Thyroid gland (tissue), 4 donors: ENCODE measurements around the gene NKAIN4.

ENCODE experiments used
- POLR2A ChIP-seq, 2 donors: fragments of 450-650 bp; IDR thresholded peaks; one replicate each; pipeline ENCODE4 v1.6.1; 2017; ENCODE audit warnings: antibody characterized with exemption in 2 of 2, mild to moderate bottlenecking in 2 of 2, moderate library complexity in 1 of 2
- TF ChIP-seq, protein P1 (sequence below), 6 experiments: fragments of 200-600 bp in 3 of 6; fragments of 450-650 bp in 3 of 6; sonication (generic) in 3 of 6; IDR thresholded peaks; one replicate each; pipeline ENCODE4 v1.5.1; 2016 to 2019; ENCODE audit warnings: antibody characterized with exemption in 6 of 6, mild to moderate bottlenecking in 2 of 6, inconsistent platforms in 1 of 6, moderate library complexity in 1 of 6

DNA sequence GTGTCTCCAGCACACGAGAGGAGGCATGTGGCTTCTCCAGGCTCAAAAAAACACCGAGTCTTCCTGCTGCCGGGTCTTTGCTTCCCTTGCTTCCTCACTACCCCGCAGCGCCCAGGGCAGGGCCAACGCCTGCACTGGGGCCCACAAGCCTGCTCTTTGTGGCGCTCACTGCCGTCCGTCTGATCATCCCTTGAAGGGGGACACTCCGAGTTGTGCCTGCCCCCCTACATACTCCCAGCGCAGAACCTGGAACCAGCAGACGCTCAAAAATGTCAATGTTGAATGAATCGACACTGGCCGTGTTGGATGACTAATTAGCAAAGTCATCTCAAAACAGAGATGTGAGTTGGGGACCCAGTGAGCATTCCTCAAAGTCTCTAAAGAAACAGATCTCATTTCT lies 10.3 kb upstream of the NKAIN4 start:
- no peak for TF ChIP-seq POLR2A (IDR thresholded peaks at IDR 0.05)
- TF ChIP-seq, protein P1, sequence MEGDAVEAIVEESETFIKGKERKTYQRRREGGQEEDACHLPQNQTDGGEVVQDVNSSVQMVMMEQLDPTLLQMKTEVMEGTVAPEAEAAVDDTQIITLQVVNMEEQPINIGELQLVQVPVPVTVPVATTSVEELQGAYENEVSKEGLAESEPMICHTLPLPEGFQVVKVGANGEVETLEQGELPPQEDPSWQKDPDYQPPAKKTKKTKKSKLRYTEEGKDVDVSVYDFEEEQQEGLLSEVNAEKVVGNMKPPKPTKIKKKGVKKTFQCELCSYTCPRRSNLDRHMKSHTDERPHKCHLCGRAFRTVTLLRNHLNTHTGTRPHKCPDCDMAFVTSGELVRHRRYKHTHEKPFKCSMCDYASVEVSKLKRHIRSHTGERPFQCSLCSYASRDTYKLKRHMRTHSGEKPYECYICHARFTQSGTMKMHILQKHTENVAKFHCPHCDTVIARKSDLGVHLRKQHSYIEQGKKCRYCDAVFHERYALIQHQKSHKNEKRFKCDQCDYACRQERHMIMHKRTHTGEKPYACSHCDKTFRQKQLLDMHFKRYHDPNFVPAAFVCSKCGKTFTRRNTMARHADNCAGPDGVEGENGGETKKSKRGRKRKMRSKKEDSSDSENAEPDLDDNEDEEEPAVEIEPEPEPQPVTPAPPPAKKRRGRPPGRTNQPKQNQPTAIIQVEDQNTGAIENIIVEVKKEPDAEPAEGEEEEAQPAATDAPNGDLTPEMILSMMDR (IDR thresholded peaks at IDR 0.05) = no peak
